Astrocyte (in vitro differentiated cells and primary cell): Measurements from ENCODE around the gene GPC2. TPM values are rescaled to one million over a fixed set of nuclear protein-coding genes. Genes with fewer than 3 reads are reported as not detected.

Experiments used
- DNase-seq: peaks from one replicate; pipeline ENCODE4 v3.0.0-alpha.2; 2010; ENCODE audit warnings: low read depth
- FAIRE-seq: peaks from 2 replicates; lab custom pipeline; 2011; peaks lifted over from hg19 to GRCh38; lab: Jason Lieb, UNC
- H2AFZ ChIP-seq: 2 replicates; pipeline ENCODE4 v1.6.0; 2012; ENCODE audit warnings: low read depth, low read length, inconsistent platforms
- H3K27ac ChIP-seq: 2 replicates; pipeline ENCODE4 v1.5.1; 2011; ENCODE audit warnings: low read depth, low read length, inconsistent platforms
- H3K27me3 ChIP-seq: 2 replicates; pipeline ENCODE4 v1.6.0; 2011; ENCODE audit warnings: low read length, inconsistent platforms; ENCODE audit not compliant: insufficient read depth
- H3K36me3 ChIP-seq: 2 replicates; pipeline ENCODE4 v1.5.1; 2011; ENCODE audit warnings: low read length, inconsistent platforms; ENCODE audit not compliant: insufficient read depth
- H3K4me1 ChIP-seq: 2 replicates; pipeline ENCODE4 v1.5.1; 2011; ENCODE audit warnings: low read length, inconsistent platforms; ENCODE audit not compliant: insufficient read depth
- H3K4me2 ChIP-seq: 2 replicates; pipeline ENCODE4 v1.6.0; 2012; ENCODE audit warnings: low read length, inconsistent platforms
- H3K4me3 ChIP-seq: 2 replicates; pipeline ENCODE4 v1.5.1; 2011; ENCODE audit warnings: low read depth, mild to moderate bottlenecking, low read length, inconsistent platforms; ENCODE audit not compliant: insufficient read depth
- H3K79me2 ChIP-seq: 2 replicates; pipeline ENCODE4 v1.6.0; 2012; ENCODE audit warnings: mild to moderate bottlenecking, low read length, inconsistent platforms; ENCODE audit not compliant: insufficient read depth
- H3K9ac ChIP-seq: 2 replicates; pipeline ENCODE4 v1.6.0; 2012; ENCODE audit warnings: mild to moderate bottlenecking, low read length, inconsistent platforms
- H3K9me3 ChIP-seq: 2 replicates; pipeline ENCODE4 v1.5.1; 2012; ENCODE audit warnings: low read depth, mild to moderate bottlenecking, low read length, inconsistent platforms; ENCODE audit not compliant: insufficient read depth
- H4K20me1 ChIP-seq: 2 replicates; pipeline ENCODE4 v1.6.0; 2012; ENCODE audit warnings: low read length, inconsistent platforms; ENCODE audit not compliant: insufficient read depth
- H3K27ac Mint-ChIP-seq: one replicate; pipeline ENCODE4 v1.8.0; 2021; ENCODE audit warnings: mild to moderate bottlenecking, mixed read lengths; ENCODE audit not compliant: unreplicated experiment
- H3K27me3 Mint-ChIP-seq: one replicate; pipeline ENCODE4 v1.8.0; 2021; ENCODE audit warnings: low read depth, mixed read lengths; ENCODE audit not compliant: unreplicated experiment
- H3K36me3 Mint-ChIP-seq: one replicate; pipeline ENCODE4 v1.8.0; 2021; ENCODE audit warnings: low read depth, mixed read lengths; ENCODE audit not compliant: unreplicated experiment
- H3K4me1 Mint-ChIP-seq: one replicate; pipeline ENCODE4 v1.8.0; 2021; ENCODE audit warnings: low read depth, mixed read lengths; ENCODE audit not compliant: unreplicated experiment
- H3K4me3 Mint-ChIP-seq: one replicate; pipeline ENCODE4 v1.8.0; 2021; ENCODE audit warnings: mild to moderate bottlenecking, moderate library complexity, mixed read lengths; ENCODE audit not compliant: unreplicated experiment
- H3K9me3 Mint-ChIP-seq: one replicate; pipeline ENCODE4 v1.8.0; 2021; ENCODE audit warnings: mild to moderate bottlenecking, mixed read lengths; ENCODE audit not compliant: unreplicated experiment
- CTCF ChIP-seq: IDR thresholded peaks from 2 replicates; pipeline ENCODE4 v1.5.1; 2011; ENCODE audit warnings: low read depth, mild to moderate bottlenecking, inconsistent platforms, low read length, moderate library complexity; ENCODE audit not compliant: insufficient read depth
- EZH2 ChIP-seq: IDR thresholded peaks from 2 replicates; pipeline ENCODE4 v1.6.1; 2012; ENCODE audit warnings: mild to moderate bottlenecking, low read length, inconsistent platforms; ENCODE audit not compliant: insufficient read depth
- total RNA-seq: library from RNA; stranded (reverse); gene quantifications from 2 replicates; pipeline ENCODE4 v1.2.1, GENCODE V29; 2021

The GPC2 gene
- total RNA-seq, 1 donor from 2014 or later = 7.6 TPM

DNA sequence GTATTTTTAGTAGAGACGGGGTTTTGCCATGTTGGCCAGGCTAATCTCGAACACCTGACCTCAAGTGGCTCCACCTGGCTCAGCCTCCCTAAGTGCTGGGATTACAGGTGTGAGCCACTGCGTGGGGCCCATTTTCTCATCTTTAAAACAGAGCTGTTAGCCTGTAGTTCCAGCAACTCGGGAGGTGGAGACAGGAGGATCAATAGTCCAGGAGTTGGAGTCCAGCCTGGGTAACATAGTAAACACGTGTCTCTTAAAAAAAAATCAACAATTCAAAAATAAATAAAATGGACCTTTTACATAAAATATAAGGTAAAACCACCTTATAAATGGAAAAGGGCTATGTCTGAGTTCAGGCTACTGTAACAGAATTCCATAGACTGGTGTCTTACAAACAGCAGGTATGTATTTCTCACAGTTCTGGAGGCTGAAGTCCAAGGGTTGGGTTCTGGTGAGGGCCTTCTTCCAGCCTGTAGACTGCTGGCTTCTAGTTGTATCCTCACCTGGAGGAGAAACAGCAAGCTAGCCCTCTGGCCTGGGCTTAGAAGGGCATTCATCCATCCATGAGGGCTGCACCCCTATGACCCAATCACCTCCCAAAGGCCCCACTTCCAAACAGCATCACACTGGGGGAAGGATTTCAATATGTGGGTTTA lies 35.6 kb upstream of the GPC2 start:
- H3K4me3 ChIP-seq = no peak overlapping the region
- H4K20me1 ChIP-seq = no peaks in the 10 kb centered on the region
- Mint-ChIP-seq H3K4me1 (peaks cover 7% of the 10 kb centered on the region), H3K27me3 (peaks cover 10% of the 10 kb centered on the region), H3K9me3 (peaks cover 3% of the 10 kb centered on the region), H3K4me3 (no peak overlapping the region), H3K36me3 (peaks cover 2% of the 10 kb centered on the region), H3K27ac (no peak overlapping the region)
- DNase-seq (no peak), FAIRE-seq (no peak)
- H3K4me1 ChIP-seq = no peaks in the 10 kb centered on the region
- H3K9ac ChIP-seq = no peak overlapping the region
- H3K9me3 ChIP-seq = no peaks in the 10 kb centered on the region
- H3K4me2 ChIP-seq = no peak overlapping the region
- no peaks in the 10 kb centered on the region for H3K36me3 ChIP-seq
- no peaks in the 10 kb centered on the region for H3K79me2 ChIP-seq
- H2AFZ ChIP-seq = no peak overlapping the region
- TF ChIP-seq CTCF = no peak
- TF ChIP-seq EZH2 = no peak
- H3K27me3 ChIP-seq = no peaks in the 10 kb centered on the region
- no peak overlapping the region for H3K27ac ChIP-seq

GRCh38 chr7:100211342-100211780 lies 34.2 kb upstream of the GPC2 start:
- H3K4me2 ChIP-seq = no peak overlapping the region
- H3K4me1 Mint-ChIP-seq = peaks cover 3% of the 10 kb centered on the region
- no peak overlapping the region for H3K4me3 ChIP-seq
- no peaks in the 10 kb centered on the region for H4K20me1 ChIP-seq
- H3K9me3 Mint-ChIP-seq = peaks cover 3% of the 10 kb centered on the region
- no peak overlapping the region for H3K27ac Mint-ChIP-seq
- no peak overlapping the region for H3K27ac ChIP-seq
- peaks cover 2% of the 10 kb centered on the region for H3K36me3 Mint-ChIP-seq
- DNase-seq = no peak
- TF ChIP-seq EZH2 (no peak), CTCF (no peak)
- no peaks in the 10 kb centered on the region for H3K27me3 ChIP-seq
- no peak overlapping the region for H2AFZ ChIP-seq
- H3K79me2 ChIP-seq = no peaks in the 10 kb centered on the region
- no peak overlapping the region for H3K9ac ChIP-seq
- peaks cover 10% of the 10 kb centered on the region for H3K27me3 Mint-ChIP-seq
- no peaks in the 10 kb centered on the region for H3K4me1 ChIP-seq
- H3K36me3 ChIP-seq = no peaks in the 10 kb centered on the region
- H3K9me3 ChIP-seq = no peaks in the 10 kb centered on the region
- FAIRE-seq = no peak
- H3K4me3 Mint-ChIP-seq = no peak overlapping the region

- Mint-ChIP-seq H3K9me3 (peaks cover 3% of the 10 kb centered on the region), H3K36me3 (peaks cover 2% of the 10 kb centered on the region), H3K27me3 (peaks cover 10% of the 10 kb centered on the region), H3K4me1 (peaks cover 3% of the 10 kb centered on the region), H3K27ac (no peak overlapping the region), H3K4me3 (no peak overlapping the region)
- Histone ChIP-seq H2AFZ (no peak overlapping the region), H3K9ac (no peak overlapping the region), H3K9me3 (no peaks in the 10 kb centered on the region), H3K4me1 (no peaks in the 10 kb centered on the region), H3K79me2 (no peaks in the 10 kb centered on the region), H3K36me3 (no peaks in the 10 kb centered on the region), H3K4me3 (no peak overlapping the region), H4K20me1 (no peaks in the 10 kb centered on the region), H3K27me3 (no peaks in the 10 kb centered on the region), H3K4me2 (no peak overlapping the region), H3K27ac (no peak overlapping the region)
- DNase-seq = no peak
- TF ChIP-seq CTCF = no peak
- TF ChIP-seq EZH2 = no peak
- FAIRE-seq = no peak
Observed at GRCh38 chr7:100210805-100211204, 33.6 kb upstream of the GPC2 start.
